Measurements from ENCODE around the gene LGI4. TPM values are rescaled to one million over a fixed set of nuclear protein-coding genes. Genes with fewer than 3 reads are reported as not detected.

The LGI4 gene
- total RNA-seq, 1 donor from 2014 or later = 59.3 TPM

GRCh38 chr19:35119578-35120155, 15.2 kb downstream of the LGI4 start:
- no peak overlapping the region for H3K27ac ChIP-seq
- H3K9me3 ChIP-seq = no peaks in the 10 kb centered on the region
- TF ChIP-seq CTCF (IDR thresholded peaks at IDR 0.05) = no peak
- H3K4me1 ChIP-seq = peaks cover 4 to 13% of the 10 kb centered on the region in 2 donors
- intact Hi-C loops (cut with DNase I) = loop anchor here (10.0 kb wide), 3 partner anchors 495 to 815 kb away; partner anchors contain the start of genes COX6B1, ETV2, HAUS5 and LRFN3
- H3K27me3 ChIP-seq = no peaks in the 10 kb centered on the region
- DNase-seq (ENCODE audit: low spot score in 2 of 2) = no peak
- no peak overlapping the region for H3K4me3 ChIP-seq
- H3K36me3 ChIP-seq = no peaks in the 10 kb centered on the region

DNA sequence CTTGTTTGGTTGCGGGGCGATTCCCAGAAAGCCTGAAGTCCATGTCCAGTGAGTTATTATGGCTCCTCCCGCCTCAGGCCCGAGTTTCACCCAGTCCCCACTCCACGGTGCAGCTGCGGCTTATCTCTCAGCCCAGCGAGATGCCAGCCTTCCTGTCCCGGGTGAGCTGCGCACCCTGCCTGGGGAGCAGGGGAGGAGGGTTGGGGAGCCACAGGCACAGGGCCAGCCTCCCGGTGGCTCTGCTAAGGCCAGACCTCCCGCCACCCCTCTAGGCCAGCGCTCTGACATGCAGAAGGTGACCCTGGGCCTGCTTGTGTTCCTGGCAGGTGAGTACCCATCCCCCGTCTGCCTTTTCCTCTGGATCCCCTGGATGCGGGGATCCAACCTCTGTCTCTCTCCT, 15.8 kb downstream of the LGI4 start:
- H3K27ac ChIP-seq = no peak overlapping the region
- no peaks in the 10 kb centered on the region for H3K36me3 ChIP-seq
- intact Hi-C loops (cut with DNase I) = no loop called here
- no peak for TF ChIP-seq CTCF (IDR thresholded peaks at IDR 0.05)
- no peaks in the 10 kb centered on the region for H3K27me3 ChIP-seq
- H3K4me3 ChIP-seq = no peak overlapping the region
- no peaks in the 10 kb centered on the region for H3K9me3 ChIP-seq
- DNase-seq (ENCODE audit: low spot score in 2 of 2) = no peak
- peaks cover 4 to 13% of the 10 kb centered on the region in 2 donors for H3K4me1 ChIP-seq

- Histone ChIP-seq H3K9me3 (no peaks in the 10 kb centered on the region), H3K27me3 (no peaks in the 10 kb centered on the region), H3K27ac (no peak overlapping the region), H3K36me3 (no peaks in the 10 kb centered on the region), H3K4me1 (peaks cover 4 to 13% of the 10 kb centered on the region in 2 donors), H3K4me3 (no peak overlapping the region)
- intact Hi-C loops (cut with DNase I) = no loop called here
- no peak for TF ChIP-seq CTCF (IDR thresholded peaks at IDR 0.05)
- DNase-seq (ENCODE audit: low spot score in 2 of 2) = no peak
Observed at GRCh38 chr19:35118268-35119020, 16.4 kb downstream of the LGI4 start.

DNA sequence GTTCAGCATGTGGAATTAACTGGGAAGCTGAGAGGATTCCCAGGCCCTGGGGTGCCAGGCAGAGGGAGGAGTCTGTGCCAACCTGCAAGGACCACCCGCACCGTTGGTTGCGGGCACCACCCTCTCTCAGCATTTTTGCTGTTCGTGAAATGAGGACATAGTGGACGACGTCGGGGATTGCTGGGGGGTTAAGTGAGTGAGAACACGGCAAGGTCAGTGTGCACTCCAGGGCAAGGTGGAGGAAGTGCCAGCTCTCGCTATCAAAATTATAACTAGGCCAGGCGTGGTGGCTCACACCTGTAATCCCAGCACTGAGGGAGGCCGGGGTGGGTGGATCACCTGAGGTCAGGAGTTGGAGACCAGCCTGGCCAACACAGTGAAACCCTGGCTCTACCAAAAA, 17.1 kb downstream of the LGI4 start:
- no peaks in the 10 kb centered on the region for H3K27me3 ChIP-seq
- H3K9me3 ChIP-seq = no peaks in the 10 kb centered on the region
- no peak overlapping the region for H3K4me3 ChIP-seq
- no peaks in the 10 kb centered on the region for H3K36me3 ChIP-seq
- peaks cover 4 to 6% of the 10 kb centered on the region in 2 donors for H3K4me1 ChIP-seq
- no peak for DNase-seq (ENCODE audit: low spot score in 2 of 2)
- H3K27ac ChIP-seq = no peak overlapping the region
- intact Hi-C loops (cut with DNase I) = no loop called here
- no peak for TF ChIP-seq CTCF (IDR thresholded peaks at IDR 0.05)

- intact Hi-C loops (cut with DNase I) = no loop called here
- no peaks in the 10 kb centered on the region for H3K9me3 ChIP-seq
- TF ChIP-seq CTCF (IDR thresholded peaks at IDR 0.05) = no peak
- H3K36me3 ChIP-seq = no peaks in the 10 kb centered on the region
- H3K27me3 ChIP-seq = no peaks in the 10 kb centered on the region
- H3K27ac ChIP-seq = no peak overlapping the region
- H3K4me3 ChIP-seq = no peak overlapping the region
- peaks cover 4 to 6% of the 10 kb centered on the region in 2 donors for H3K4me1 ChIP-seq
- DNase-seq (ENCODE audit: low spot score in 2 of 2) = no peak
Observed at GRCh38 chr19:35117116-35117515, 17.7 kb downstream of the LGI4 start.

Data from ascending aorta (tissue), 2 donors.